Small intestine (tissue), 7 donors: ENCODE data around the gene PAXX. TPM values are rescaled to one million over a fixed set of nuclear protein-coding genes. Genes with fewer than 3 reads are reported as not detected.

Experiments
- DNase-seq, 2 donors: peaks; one replicate each; pipeline versions ENCODE4 v3.0.0 to v3.0.0-alpha.2; 2013
- FAIRE-seq: peaks from 2 replicates; lab custom pipeline; 2012; peaks lifted over from hg19 to GRCh38; lab: Jason Lieb, UNC
- H3K27ac ChIP-seq, 3 donors: one replicate each; pipeline ENCODE4 v1.5.1; 2013; ENCODE audit warnings: low read length in 2 of 3, mild to moderate bottlenecking in 2 of 3, control low read depth in 1 of 3, inconsistent platforms in 1 of 3, low read depth in 1 of 3, moderate library complexity in 1 of 3
- H3K27me3 ChIP-seq, 3 donors: one replicate each; pipeline ENCODE4 v1.6.1; 2013; ENCODE audit warnings: low read length in 3 of 3, inconsistent platforms in 1 of 3; ENCODE audit not compliant: control insufficient read depth in 3 of 3, insufficient read depth in 3 of 3
- H3K36me3 ChIP-seq, 3 donors: one replicate each; pipeline ENCODE4 v1.6.1; 2013; ENCODE audit warnings: low read length in 3 of 3, inconsistent platforms in 1 of 3, low read depth in 1 of 3, mild to moderate bottlenecking in 1 of 3, moderate library complexity in 1 of 3; ENCODE audit not compliant: control insufficient read depth in 3 of 3, insufficient read depth in 2 of 3
- H3K4me1 ChIP-seq, 3 donors: one replicate each; pipeline ENCODE4 v1.6.1; 2013; ENCODE audit warnings: low read length in 2 of 3, inconsistent platforms in 1 of 3, low read depth in 1 of 3, mild to moderate bottlenecking in 1 of 3, moderate library complexity in 1 of 3; ENCODE audit not compliant: control insufficient read depth in 3 of 3, insufficient read depth in 2 of 3
- H3K4me3 ChIP-seq, 3 donors: one replicate each; pipeline ENCODE4 v1.5.1; 2013; ENCODE audit warnings: low read length in 3 of 3, control low read depth in 1 of 3, inconsistent platforms in 1 of 3, low read depth in 1 of 3, mild to moderate bottlenecking in 1 of 3, moderate library complexity in 1 of 3
- H3K9me3 ChIP-seq, 2 donors: one replicate each; pipeline ENCODE4 v1.6.1; 2013; ENCODE audit warnings: low read depth in 1 of 2, low read length in 1 of 2; ENCODE audit not compliant: control insufficient read depth in 2 of 2, insufficient read depth in 1 of 2
- WGBS, 3 donors: extraction: QIAGEN DNeasy Blood & Tissue Kit; methylation state at CpG; one replicate each; pipeline ENCODE4 v1.1.7; 2013; 5-methylcytosine and 5-hydroxymethylcytosine counted together
- polyA plus RNA-seq, 4 donors: library from polyadenylated mRNA; stranded (reverse) in 3 of 4; unstranded in 1 of 4; fragments of 200-250 nt in 3 of 4; fragments of 120-200 nt in 1 of 4; gene quantifications; one replicate each; pipeline versions ENCODE4 v1.2.1 to v1.2.3, GENCODE V29; 2013
- donor health status: healthy with polysubstance abuse.
- donor health status: control.
- donor health status: control.
- donor health status: Bipolar disorder and iron deficiency.
- donor health status: healthy.

Gene PAXX
- polyA plus RNA-seq, 4 donors, result 33.7 to 85.9 (median 75.5) TPM

- H3K27ac ChIP-seq, result no peak overlapping the region
- H3K27me3 ChIP-seq, result peaks cover 3 to 37% (median 6%) of the 10 kb centered on the region in 3 donors
- 22 to 26% (median 22%) methylated on average over 19 to 33 of the region's 33 CpGs for WGBS, 3 donors
- FAIRE-seq (no peak), DNase-seq (no peak)
- H3K4me1 ChIP-seq, result peaks cover 0 to 5% (median 0%) of the 10 kb centered on the region in 3 donors
- peaks cover 0 to 7% of the 10 kb centered on the region in 2 donors for H3K9me3 ChIP-seq
- H3K36me3 ChIP-seq, result no peaks in the 10 kb centered on the region
- H3K4me3 ChIP-seq, result no peak overlapping the region
Measured at GRCh38 chr9:136985853-136986252, 6.4 kb upstream of the PAXX start.

GRCh38 chr9:136988872-136989271 lies 3.4 kb upstream of the PAXX start:
- 91 to 96% (median 93%) methylated on average over 4 of the region's 4 CpGs for WGBS, 3 donors
- DNase-seq, result no peak
- no peak for FAIRE-seq

GRCh38 chr9:136990242-136990911 lies 1.8 kb upstream of the PAXX start:
- no peak overlapping the region for H3K4me3 ChIP-seq
- no peak overlapping the region for H3K27ac ChIP-seq
- FAIRE-seq (no peak), DNase-seq (no peak)
- H3K9me3 ChIP-seq, result peaks cover 0 to 12% of the 10 kb centered on the region in 2 donors
- H3K36me3 ChIP-seq, result peaks cover 0 to 13% (median 0%) of the 10 kb centered on the region in 3 donors
- H3K4me1 ChIP-seq, result peaks cover 2 to 27% (median 3%) of the 10 kb centered on the region in 3 donors
- WGBS, 3 donors, result 82 to 83% (median 83%) methylated on average over 10 of the region's 10 CpGs
- H3K27me3 ChIP-seq, result peaks cover 0 to 36% (median 3%) of the 10 kb centered on the region in 3 donors

More at GRCh38 chr9:136988872-136989271, 3.4 kb upstream of the PAXX start:
- peaks cover 0 to 6% (median 0%) of the 10 kb centered on the region in 3 donors for H3K36me3 ChIP-seq
- H3K27me3 ChIP-seq, result peaks cover 3 to 38% (median 6%) of the 10 kb centered on the region in 3 donors
- H3K4me1 ChIP-seq, result peaks cover 0 to 20% (median 2%) of the 10 kb centered on the region in 3 donors
- peaks cover 0 to 12% of the 10 kb centered on the region in 2 donors for H3K9me3 ChIP-seq
- H3K4me3 ChIP-seq, result no peak overlapping the region
- no peak overlapping the region for H3K27ac ChIP-seq

GRCh38 chr9:136992819-136993369 lies 672 bp downstream of the PAXX start:
- DNase-seq (no peak), FAIRE-seq (no peak)
- Histone ChIP-seq H3K36me3 (peaks cover 0 to 13% (median 0%) of the 10 kb centered on the region in 3 donors), H3K9me3 (peaks cover 0 to 12% of the 10 kb centered on the region in 2 donors), H3K4me1 (peaks cover 2 to 48% (median 11%) of the 10 kb centered on the region in 3 donors), H3K4me3 (peak overlapping the region; percentile 65 to 76 (median 71)), H3K27ac (peak overlapping the region in 2 of 3 donors; percentile 78 to 80), H3K27me3 (peaks cover 0 to 40% (median 0%) of the 10 kb centered on the region in 3 donors)
- WGBS, 3 donors, result 27 to 40% (median 31%) methylated on average over 18 of the region's 18 CpGs

GRCh38 chr9:136994180-136994887 lies 2.1 kb downstream of the PAXX start:
- DNase-seq (no peak), FAIRE-seq (no peak)
- H3K36me3 ChIP-seq, result peaks cover 0 to 13% (median 0%) of the 10 kb centered on the region in 3 donors
- H3K4me3 ChIP-seq, result no peak overlapping the region
- H3K9me3 ChIP-seq, result peaks cover 0 to 12% of the 10 kb centered on the region in 2 donors
- 51 to 65% (median 64%) methylated on average over 47 to 54 of the region's 54 CpGs for WGBS, 3 donors
- peaks cover 2 to 48% (median 11%) of the 10 kb centered on the region in 3 donors for H3K4me1 ChIP-seq
- H3K27me3 ChIP-seq, result peaks cover 0 to 42% (median 0%) of the 10 kb centered on the region in 3 donors
- no peak overlapping the region for H3K27ac ChIP-seq

- no peak overlapping the region for H3K27ac ChIP-seq
- no peak for FAIRE-seq
- peaks cover 2 to 48% (median 11%) of the 10 kb centered on the region in 3 donors for H3K4me1 ChIP-seq
- peaks cover 0 to 13% (median 0%) of the 10 kb centered on the region in 3 donors for H3K36me3 ChIP-seq
- peaks cover 0 to 12% of the 10 kb centered on the region in 2 donors for H3K9me3 ChIP-seq
- 27 to 35% (median 33%) methylated on average over 29 to 40 of the region's 40 CpGs for WGBS, 3 donors
- H3K4me3 ChIP-seq, result no peak overlapping the region
- peak; percentile 16 to 53 for DNase-seq
- H3K27me3 ChIP-seq, result peaks cover 0 to 42% (median 0%) of the 10 kb centered on the region in 3 donors
Measured at GRCh38 chr9:136994888-136995230, 2.6 kb downstream of the PAXX start.

GRCh38 chr9:136995362-136995761 lies 3.1 kb downstream of the PAXX start:
- Histone ChIP-seq H3K9me3 (peaks cover 0 to 10% of the 10 kb centered on the region in 2 donors), H3K4me3 (no peak overlapping the region), H3K27me3 (peaks cover 0 to 42% (median 0%) of the 10 kb centered on the region in 3 donors), H3K27ac (no peak overlapping the region), H3K4me1 (peaks cover 2 to 48% (median 11%) of the 10 kb centered on the region in 3 donors), H3K36me3 (peaks cover 0 to 13% (median 0%) of the 10 kb centered on the region in 3 donors)
- 12 to 28% (median 23%) methylated on average over 27 to 30 of the region's 30 CpGs for WGBS, 3 donors
- DNase-seq, result peak; percentile 12 to 40
- no peak for FAIRE-seq

- Histone ChIP-seq H3K9me3 (peaks cover 0 to 5% of the 10 kb centered on the region in 2 donors), H3K4me1 (peaks cover 2 to 48% (median 11%) of the 10 kb centered on the region in 3 donors), H3K27ac (peak overlapping the region in 2 of 3 donors; percentile 63 to 69), H3K36me3 (peaks cover 0 to 13% (median 0%) of the 10 kb centered on the region in 3 donors), H3K27me3 (peaks cover 0 to 42% (median 0%) of the 10 kb centered on the region in 3 donors), H3K4me3 (peak overlapping the region in 1 of 3 donors; percentile 30)
- WGBS, 3 donors, result 10 to 21% (median 16%) methylated on average over 12 of the region's 12 CpGs
- FAIRE-seq, result no peak
- DNase-seq, result peak in 1 of 2 donors; percentile 41
Measured at GRCh38 chr9:136995772-136996311, 3.6 kb downstream of the PAXX start.
